Measurements from ENCODE around the gene RAB26.

The RAB26 gene

DNA sequence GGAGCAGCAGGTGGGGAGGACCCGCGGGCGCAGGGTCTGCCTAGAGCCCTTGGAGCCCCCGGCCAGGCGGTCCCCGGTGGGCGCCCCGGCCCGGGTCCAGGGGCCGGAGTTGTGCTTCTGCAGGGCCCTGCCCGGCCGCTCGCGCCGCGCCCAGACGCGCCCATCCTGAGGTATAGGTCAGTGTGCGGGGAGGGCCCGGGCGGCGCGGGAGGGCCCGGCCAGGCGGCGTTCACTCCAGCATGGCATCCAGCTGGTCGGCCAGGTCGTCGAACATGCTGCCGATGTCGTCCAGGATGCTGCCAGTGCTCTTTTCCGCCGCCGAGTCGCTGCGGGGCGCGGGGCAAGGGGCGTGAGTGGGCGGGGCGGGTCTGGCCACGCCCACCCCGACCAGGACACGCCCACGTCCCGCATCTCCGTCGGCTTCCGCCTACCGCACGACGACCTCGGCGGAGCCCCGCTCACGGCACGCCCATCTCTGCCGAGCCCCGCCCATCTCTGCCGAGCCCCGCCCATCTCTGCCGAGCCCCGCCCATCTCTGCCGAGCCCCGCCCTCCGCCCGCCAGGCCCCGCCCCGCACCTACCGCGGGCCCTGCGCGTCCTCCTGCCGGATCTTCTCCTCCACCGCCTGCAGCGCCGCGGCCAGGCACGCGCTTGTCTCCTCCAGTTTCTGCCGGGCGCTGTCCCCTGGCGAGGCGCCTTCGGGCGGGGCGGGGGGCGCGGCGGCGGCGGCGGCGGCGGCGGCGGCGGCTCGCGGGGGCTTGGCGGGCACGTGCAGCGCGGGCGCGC lies 30.1 kb downstream of the RAB26 start:
- TF ChIP-seq POLR2A (IDR thresholded peaks at IDR 0.05; ENCODE audit: low read length) (no peak), GATA1 (IDR thresholded peaks at IDR 0.05; ENCODE audit: low read depth, low read length) (no peak)

DNA sequence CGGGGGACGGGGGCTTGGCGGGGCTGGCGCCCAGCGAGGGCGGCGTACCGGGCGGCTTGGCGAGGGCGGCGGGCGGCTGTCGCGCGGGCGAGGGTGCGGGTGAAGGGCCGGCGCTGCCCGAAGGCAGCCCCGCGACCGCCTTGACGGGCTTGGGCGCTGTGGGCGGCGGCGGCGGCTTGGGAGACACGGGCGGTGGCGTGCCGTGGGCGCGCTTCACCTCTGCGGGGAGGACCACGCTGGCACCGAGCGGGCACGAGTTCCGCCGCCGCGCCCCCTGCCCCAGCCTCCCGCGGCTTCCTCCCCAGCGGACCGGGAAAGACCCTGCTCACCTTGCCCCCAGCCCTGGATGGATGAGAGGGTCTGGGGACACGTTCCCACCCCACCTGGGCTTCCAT lies 30.7 kb downstream of the RAB26 start:
- TF ChIP-seq POLR2A (IDR thresholded peaks at IDR 0.05; ENCODE audit: low read length) (no peak), GATA1 (IDR thresholded peaks at IDR 0.05; ENCODE audit: low read depth, low read length) (no peak)
- DNase-seq, result no peak

More for the DNA sequence above, 30.1 kb downstream of the RAB26 start:
- DNase-seq, result peak; percentile 71 to 73

DNA sequence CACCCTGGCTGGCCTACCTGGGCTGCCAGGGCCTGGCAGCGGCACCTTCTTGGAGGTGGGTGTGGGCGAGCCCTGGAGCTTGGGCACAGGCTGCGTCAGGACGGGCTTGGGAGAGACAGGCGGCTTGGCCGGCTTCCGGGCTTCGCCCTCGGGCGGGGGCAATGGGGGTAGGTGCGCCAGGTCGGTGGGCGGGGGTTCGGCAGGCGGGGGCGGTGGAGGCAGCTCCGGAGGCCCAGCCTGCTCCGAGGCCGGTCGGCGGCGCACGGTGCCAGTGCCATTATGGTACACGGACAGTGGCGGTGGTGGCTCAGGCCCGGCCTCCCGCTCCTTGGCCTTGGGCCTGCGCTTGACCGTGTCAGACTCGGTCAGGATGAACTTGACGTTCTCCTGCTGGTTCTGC lies 31.2 kb downstream of the RAB26 start:
- TF ChIP-seq GATA1 (IDR thresholded peaks at IDR 0.05; ENCODE audit: low read depth, low read length), result no peak
- no peak for TF ChIP-seq POLR2A (IDR thresholded peaks at IDR 0.05; ENCODE audit: low read length)
- DNase-seq, result no peak

DNA sequence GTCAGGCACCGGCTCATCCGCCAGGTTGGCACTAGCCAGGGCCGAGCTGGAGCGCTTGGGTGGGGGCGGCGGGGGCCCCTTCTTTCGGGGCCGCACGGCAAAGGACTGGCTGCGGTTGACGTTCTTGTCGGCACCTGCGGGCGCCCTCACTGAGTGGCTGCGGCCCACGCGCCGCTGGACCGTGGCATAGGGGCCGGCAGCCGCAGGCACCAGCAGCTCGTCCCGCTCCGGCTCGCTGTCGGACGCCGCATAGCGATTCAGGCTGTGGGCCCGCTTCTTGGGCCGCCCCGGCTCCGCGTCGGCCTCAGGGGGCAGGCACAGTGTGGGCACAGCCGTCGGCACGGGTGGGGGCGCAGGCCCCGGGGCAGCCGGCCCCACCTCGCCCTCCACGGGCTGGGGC lies 32.0 kb downstream of the RAB26 start:
- DNase-seq, result no peak
- TF ChIP-seq POLR2A (IDR thresholded peaks at IDR 0.05; ENCODE audit: low read length) (no peak), GATA1 (IDR thresholded peaks at IDR 0.05; ENCODE audit: low read depth, low read length) (no peak)

DNA sequence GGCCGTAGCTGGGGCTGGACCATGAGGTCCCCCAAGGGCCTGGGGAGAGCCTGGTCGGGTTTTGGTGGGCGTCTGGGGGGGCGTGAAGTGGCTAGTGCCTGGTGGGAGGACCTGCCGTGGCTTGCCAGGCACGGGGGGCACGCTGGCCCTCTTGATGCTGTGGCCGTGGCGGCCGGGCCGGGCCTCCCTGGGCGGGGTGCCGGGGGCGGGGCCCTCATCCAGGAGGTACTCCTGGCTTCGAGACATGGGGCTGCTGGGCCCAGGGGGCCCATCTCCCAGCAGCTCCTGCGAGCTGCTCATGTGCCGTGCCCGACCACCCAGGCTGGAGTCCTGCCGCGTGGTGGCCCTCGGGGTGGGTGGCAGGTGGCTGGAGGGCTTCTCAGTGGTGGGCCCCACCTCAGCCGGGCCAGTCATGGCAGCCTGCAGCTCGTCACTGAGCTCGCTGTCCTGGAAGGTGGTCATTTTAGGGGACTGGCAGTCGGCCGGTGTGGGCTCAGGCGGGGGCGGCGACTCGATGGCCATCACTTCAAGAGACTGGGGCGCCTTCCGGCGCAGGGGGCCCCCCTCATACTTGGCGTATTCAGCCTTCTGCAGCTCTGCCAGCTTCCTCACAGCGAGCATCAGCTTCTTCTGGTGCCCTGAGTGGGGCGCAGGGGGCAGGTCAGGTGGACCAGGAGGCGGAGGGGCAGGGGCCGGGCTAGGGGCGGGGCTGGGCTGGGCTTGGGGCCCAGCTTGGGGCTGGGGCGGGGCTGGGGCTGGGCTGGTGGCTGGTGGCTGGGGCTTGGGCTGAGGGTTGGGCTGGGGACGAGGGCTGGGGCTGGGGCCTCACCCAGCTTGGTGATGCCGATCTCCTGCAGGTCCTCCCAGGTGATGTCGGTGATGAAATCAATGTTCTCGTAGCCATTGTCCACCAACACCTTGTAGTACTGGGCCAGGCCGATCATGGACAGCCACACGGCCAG lies 32.8 kb downstream of the RAB26 start:
- DNase-seq, result no peak
- TF ChIP-seq GATA1 (IDR thresholded peaks at IDR 0.05; ENCODE audit: low read depth, low read length) (no peak), POLR2A (IDR thresholded peaks at IDR 0.05; ENCODE audit: low read length) (no peak)

DNA sequence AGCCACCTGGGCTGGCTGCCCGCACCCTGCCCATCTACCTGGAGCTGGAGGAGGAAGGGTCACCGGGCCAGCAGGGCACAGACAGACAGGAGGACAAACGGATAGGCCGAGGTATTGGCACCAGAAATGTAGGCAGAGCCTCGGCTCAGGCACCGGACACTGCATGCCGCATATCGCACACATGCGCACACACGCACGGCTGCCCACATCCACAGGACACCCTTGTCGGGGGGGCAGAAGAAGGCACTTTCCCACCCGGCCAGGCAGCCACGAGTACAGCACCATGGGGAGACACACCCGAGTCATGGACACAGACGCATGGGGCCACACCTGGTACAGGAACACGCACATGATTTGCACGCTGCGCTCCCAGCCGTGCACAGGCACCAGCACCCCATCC lies 33.5 kb downstream of the RAB26 start:
- no peak for DNase-seq
- TF ChIP-seq POLR2A (IDR thresholded peaks at IDR 0.05; ENCODE audit: low read length) (no peak), GATA1 (IDR thresholded peaks at IDR 0.05; ENCODE audit: low read depth, low read length) (no peak)

DNA sequence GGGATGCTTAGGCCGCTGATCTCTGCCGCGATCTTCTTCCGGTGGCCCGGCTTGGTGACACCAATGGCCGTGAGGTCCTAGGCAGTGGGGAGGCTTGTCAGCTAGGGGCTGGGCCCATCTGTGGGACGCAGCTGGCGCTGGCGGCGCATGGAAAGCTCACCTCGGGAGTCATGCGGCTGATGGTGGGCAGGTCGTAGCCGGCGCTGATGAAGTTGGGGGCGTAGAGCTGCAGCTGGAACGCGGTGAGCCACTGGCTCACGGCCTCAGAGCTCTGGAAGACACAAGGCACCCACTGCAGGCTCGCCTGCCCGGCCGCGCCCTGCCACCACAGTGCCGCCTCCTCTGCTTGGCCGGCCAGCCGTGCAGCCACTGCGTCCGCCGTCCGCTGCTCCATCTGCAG lies 35.2 kb downstream of the RAB26 start:
- TF ChIP-seq POLR2A (IDR thresholded peaks at IDR 0.05; ENCODE audit: low read length) (no peak), GATA1 (IDR thresholded peaks at IDR 0.05; ENCODE audit: low read depth, low read length) (no peak)
- no peak for DNase-seq

DNA sequence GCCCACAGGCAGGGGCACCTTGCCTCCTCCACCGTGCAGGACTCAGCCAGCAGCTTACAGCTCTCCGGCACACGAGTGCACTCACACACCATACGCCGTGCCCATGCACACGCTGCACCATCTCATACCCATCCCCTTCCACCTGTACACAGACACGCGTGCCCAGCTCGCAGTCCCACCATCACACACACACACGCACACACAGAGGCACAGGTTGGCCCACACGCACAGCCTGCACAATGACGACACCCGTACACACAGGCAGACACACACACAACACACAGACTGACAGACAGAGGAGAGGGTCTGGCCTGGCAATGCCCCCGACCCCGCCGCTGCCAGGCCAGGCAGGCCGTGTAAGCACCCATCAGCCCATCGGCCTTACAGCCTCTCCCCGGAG lies 35.9 kb downstream of the RAB26 start:
- DNase-seq, result no peak
- TF ChIP-seq GATA1 (IDR thresholded peaks at IDR 0.05; ENCODE audit: low read depth, low read length) (no peak), POLR2A (IDR thresholded peaks at IDR 0.05; ENCODE audit: low read length) (no peak)

DNA sequence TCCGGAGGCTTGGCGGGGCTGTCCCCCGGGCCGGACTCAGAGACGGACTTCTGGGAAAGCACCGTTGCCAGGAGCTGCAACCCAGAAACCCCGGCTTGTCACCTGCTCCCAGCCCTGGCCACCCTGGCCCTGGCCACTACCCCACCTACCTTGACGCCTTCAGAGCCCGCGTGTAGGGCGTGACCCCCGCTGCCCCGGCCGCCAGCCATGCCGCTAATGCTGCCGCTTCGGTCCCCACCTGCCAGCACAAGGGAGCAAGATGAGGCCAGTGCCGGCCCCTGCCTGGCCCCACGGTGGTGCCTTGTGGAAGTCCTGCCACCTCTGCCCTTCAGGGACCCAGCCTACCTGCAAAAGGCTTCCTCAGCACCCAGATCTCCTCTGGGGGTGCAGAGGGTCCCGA lies 36.5 kb downstream of the RAB26 start:
- no peak for DNase-seq
- TF ChIP-seq GATA1 (IDR thresholded peaks at IDR 0.05; ENCODE audit: low read depth, low read length) (no peak), POLR2A (IDR thresholded peaks at IDR 0.05; ENCODE audit: low read length) (no peak)

DNA sequence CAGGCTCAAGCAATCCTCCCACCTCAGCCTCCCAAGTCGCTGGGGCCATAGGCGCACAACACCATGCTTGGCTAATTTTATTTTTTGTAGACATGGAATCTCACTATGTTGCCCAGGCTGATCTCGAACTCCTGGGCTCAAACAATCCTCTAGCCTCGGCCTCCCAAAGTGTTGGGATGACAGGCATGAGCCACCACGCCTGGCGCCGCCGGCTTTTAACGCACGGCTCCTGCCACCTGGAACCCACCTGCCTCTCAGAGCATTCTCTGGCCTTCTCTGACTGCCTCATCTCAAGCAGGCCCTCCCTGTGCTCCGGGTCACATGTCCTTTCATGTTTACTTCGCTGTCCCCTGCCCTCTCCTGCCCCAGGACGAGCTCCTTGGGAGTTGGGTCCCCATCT lies 37.6 kb downstream of the RAB26 start:
- no peak for DNase-seq
- no peak for TF ChIP-seq GATA1 (IDR thresholded peaks at IDR 0.05; ENCODE audit: low read depth, low read length)
- TF ChIP-seq POLR2A (IDR thresholded peaks at IDR 0.05; ENCODE audit: low read length), result no peak

DNA sequence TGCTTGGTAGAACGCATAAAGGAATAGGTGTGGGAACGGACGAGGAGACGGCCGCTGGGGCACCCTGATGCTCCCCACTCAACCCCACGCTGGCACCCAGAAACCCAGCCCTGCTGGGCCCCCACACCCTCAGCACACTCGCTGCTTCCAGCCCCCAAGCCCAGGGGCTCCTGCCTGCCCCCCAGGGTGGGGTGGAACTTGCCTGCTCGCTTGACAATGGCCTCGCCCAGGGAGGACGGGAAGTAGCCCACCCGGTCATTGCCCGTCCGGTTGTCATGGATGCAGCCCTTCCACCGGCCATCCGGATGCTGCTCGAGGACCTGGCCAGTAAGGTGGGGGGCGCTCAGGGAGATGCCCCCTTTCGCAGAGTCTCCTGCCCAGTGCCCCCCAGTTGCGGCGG lies 38.1 kb downstream of the RAB26 start:
- TF ChIP-seq POLR2A (IDR thresholded peaks at IDR 0.05; ENCODE audit: low read length), result no peak
- TF ChIP-seq GATA1 (IDR thresholded peaks at IDR 0.05; ENCODE audit: low read depth, low read length), result no peak
- no peak for DNase-seq

DNA sequence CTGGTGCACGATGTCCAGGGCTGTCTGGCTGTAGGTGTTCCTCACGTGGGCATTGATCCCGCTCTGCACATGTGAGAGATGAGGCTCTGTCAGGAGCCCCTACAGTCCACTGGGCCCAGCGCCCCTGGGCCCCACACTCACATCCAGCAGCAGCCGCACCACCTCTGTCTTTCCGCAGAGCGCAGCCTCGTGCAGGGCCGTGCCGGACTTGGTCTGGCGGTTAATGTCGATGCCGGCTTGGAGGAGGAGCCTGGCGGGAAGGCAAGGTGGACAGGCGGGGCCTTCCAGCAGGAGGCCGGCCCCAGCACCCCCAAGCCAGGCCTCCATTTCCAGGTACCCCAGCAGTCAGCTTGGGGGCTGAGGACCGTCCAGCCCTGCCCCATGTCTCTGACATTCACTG lies 38.8 kb downstream of the RAB26 start:
- TF ChIP-seq GATA1 (IDR thresholded peaks at IDR 0.05; ENCODE audit: low read depth, low read length), result no peak
- no peak for TF ChIP-seq POLR2A (IDR thresholded peaks at IDR 0.05; ENCODE audit: low read length)
- no peak for DNase-seq

DNA sequence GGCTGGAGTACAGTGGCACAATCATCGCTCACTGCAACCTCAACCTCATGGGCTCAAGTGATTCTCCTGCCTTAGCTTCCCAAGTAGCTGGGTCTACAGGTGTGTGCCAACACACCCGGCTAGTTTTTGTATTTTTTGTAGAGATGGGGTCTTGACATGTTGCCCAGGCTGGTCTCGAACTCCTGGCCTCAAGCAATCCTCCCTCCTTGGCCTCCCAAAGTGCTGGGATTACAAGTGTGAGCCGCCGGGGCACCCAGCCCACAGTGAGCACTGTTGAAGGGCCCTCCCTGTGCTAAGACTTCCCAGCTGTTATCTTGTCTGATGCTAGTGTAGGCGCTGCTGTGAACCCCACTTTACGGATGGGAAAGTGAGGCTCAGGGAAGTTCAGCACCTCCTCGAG lies 40.0 kb downstream of the RAB26 start:
- no peak for DNase-seq
- no peak for TF ChIP-seq POLR2A (IDR thresholded peaks at IDR 0.05; ENCODE audit: low read length)
- no peak for TF ChIP-seq GATA1 (IDR thresholded peaks at IDR 0.05; ENCODE audit: low read depth, low read length)

DNA sequence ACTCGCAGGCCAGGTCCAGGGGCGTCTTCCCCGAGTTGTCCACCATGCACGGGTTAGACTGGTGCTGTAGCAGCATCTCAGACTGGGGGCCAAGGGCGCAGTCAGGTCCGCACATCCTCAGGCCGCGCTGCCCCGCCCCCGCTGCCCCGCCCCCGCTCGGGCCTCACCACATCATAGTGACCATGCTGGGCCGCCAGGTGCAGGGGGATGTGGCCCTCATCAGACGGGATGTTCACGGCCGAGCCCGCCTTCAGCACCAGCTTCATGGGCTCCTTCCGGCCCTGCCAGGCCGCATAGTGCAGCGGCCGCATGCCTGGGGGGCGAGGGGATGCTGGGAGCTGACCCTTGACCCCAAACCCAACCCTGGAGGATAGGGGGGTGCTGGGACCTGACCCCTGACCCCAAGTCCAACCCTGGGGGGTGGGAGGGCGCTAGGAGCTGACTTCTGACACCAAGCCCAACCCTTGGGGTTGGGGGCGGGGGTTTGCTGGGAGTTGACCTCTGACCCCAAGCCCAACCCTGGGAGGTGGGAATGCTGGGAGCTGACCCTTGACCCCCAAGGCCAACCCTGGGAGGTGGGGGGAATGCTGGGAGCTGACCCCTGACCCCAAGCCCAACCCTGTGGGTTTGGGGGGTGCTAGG lies 40.9 kb downstream of the RAB26 start:
- DNase-seq, result no peak
- no peak for TF ChIP-seq POLR2A (IDR thresholded peaks at IDR 0.05; ENCODE audit: low read length)
- no peak for TF ChIP-seq GATA1 (IDR thresholded peaks at IDR 0.05; ENCODE audit: low read depth, low read length)
